Upper lobe of right lung (tissue), 1 donor: Measurements from ENCODE around the gene ALPK3. TPM values are rescaled to one million over a fixed set of nuclear protein-coding genes. Genes with fewer than 3 reads are reported as not detected.

Source experiments
- ATAC-seq: fragments of 200-7000 bp; cut with Tn5 transposase; one replicate; pipeline ENCODE4 v1.9.1; 2020; ENCODE audit warnings: mild to moderate bottlenecking, moderate library complexity
- DNase-seq: peaks from one replicate; pipeline ENCODE4 v3.0.0-alpha.2; 2020
- H3K27ac ChIP-seq: fragments of 200-600 bp; one replicate; pipeline ENCODE4 v1.8.0; 2022
- H3K27me3 ChIP-seq: fragments of 200-600 bp; one replicate; pipeline ENCODE4 v1.8.0; 2022; ENCODE audit warnings: mild to moderate bottlenecking
- H3K36me3 ChIP-seq: fragments of 200-600 bp; one replicate; pipeline ENCODE4 v1.8.0; 2022
- H3K4me1 ChIP-seq: fragments of 200-600 bp; one replicate; pipeline ENCODE4 v1.8.0; 2022
- H3K4me3 ChIP-seq: fragments of 200-600 bp; one replicate; pipeline ENCODE4 v1.8.0; 2022; ENCODE audit warnings: mild to moderate bottlenecking
- H3K9me3 ChIP-seq: fragments of 200-600 bp; one replicate; pipeline ENCODE4 v1.8.0; 2022
- intact Hi-C: fragments of 100-400 bp; cut with DNase I; formaldehyde crosslinking; loops from one replicate; pipeline ENCODE4 v1.11.0; 2022
- total RNA-seq: library from RNA; stranded (reverse); fragmentation: NEBNext Ultra II Directional; extraction: Animal tissue kit (Norgen Biotek cat#: 25700); gene quantifications from one replicate; pipeline ENCODE4 v1.2.1, GENCODE V29; 2021
- TF ChIP-seq, protein P1 (sequence below): fragments of 200-600 bp; IDR thresholded peaks from one replicate; pipeline ENCODE4 v1.8.0; 2022; ENCODE audit warnings: antibody characterized with exemption
- donor health status: DM: no; HTN: yes; CAD: no; lungs with severe emphysema.

ALPK3 gene
- total RNA-seq, 1 donor from 2014 or later, result 21.0 TPM

DNA sequence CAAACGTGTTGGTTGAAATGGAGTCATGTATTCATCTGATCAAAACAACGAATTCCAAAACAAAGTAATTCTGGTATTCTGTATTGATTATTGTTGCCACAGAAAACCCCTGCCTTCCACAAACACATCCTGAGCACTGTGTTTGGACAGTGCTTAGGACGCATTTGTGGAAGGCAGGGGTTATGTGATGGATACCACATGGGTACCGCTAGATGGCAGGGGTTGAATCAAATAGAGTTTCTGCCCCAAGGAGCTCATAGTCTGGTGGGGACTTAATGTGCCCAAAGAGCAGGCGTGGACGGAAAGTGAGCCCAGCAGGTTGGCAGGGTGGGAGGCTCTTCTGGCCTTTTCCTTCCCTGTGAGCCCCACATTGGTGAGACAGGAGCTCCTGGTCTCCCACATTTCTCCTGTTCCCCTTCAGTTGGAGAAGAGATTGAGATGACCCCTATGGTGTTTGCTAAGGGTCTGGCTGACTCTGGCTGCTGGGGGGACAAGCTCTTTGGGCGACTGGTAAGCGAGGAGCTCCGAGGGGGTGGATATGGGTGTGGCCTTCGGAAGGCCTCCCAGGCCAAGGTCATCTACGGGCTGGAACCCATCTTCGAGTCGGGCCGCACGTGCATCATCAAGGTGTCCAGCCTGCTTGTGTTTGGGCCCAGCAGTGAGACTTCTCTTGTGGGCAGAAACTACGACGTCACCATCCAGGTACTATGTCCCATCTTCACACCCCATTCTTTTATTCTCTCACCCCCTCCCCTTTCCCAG, 45.2 kb downstream of the ALPK3 start:
- Histone ChIP-seq H3K36me3 (no peaks in the 10 kb centered on the region), H3K27me3 (no peaks in the 10 kb centered on the region), H3K27ac (no peak overlapping the region), H3K4me3 (no peak overlapping the region), H3K9me3 (no peaks in the 10 kb centered on the region), H3K4me1 (no peaks in the 10 kb centered on the region)
- DNase-seq, result no peak
- no peak for ATAC-seq
- intact Hi-C loops, result loop anchor here (10.0 kb wide), 1 partner anchor 52 kb away; no protein-coding TSS in a partner anchor
- TF ChIP-seq, protein P1, sequence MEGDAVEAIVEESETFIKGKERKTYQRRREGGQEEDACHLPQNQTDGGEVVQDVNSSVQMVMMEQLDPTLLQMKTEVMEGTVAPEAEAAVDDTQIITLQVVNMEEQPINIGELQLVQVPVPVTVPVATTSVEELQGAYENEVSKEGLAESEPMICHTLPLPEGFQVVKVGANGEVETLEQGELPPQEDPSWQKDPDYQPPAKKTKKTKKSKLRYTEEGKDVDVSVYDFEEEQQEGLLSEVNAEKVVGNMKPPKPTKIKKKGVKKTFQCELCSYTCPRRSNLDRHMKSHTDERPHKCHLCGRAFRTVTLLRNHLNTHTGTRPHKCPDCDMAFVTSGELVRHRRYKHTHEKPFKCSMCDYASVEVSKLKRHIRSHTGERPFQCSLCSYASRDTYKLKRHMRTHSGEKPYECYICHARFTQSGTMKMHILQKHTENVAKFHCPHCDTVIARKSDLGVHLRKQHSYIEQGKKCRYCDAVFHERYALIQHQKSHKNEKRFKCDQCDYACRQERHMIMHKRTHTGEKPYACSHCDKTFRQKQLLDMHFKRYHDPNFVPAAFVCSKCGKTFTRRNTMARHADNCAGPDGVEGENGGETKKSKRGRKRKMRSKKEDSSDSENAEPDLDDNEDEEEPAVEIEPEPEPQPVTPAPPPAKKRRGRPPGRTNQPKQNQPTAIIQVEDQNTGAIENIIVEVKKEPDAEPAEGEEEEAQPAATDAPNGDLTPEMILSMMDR, result no peak

DNA sequence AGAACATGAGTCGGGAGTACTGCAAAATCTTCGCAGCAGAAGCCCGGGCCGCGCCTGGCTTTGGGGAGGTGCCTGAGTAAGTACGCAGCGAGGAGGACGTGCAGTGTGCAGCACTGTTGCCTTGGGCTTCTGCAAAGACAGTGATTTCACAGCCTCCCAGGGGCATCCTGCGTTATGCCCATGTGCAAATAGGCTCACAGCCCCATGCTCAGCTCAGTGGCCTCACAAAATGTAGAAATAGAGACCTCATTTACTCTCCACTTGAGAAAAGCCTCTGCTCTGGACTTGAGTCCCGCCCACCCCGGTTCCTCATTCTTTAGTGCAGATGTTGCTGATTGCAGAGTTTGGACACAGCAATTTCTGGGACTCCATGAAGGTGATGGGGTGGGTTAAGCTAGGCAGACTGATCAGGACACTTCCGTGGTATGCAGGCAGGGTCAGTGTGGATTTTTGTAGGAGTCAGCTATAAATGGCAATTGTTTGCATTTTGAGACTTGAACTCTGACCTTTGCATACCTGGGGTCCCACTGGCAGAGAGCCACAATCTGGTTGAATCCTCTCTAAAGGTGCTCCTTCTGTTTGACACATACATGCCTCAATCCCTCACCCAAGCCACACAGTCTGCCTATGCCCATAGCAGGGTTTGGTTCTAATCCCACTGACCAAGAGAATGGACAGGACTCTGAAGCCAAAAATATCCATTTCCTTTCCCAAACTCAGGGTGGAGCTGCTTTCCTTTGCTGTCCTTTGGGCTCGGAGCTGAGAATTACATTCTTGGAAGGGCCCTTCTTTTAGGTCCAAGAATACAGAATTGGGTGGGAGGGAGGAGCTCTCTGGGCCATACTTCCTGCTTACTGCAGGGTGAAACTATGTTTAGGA, 46.6 kb downstream of the ALPK3 start:
- no peaks in the 10 kb centered on the region for H3K36me3 ChIP-seq
- H3K4me1 ChIP-seq, result no peaks in the 10 kb centered on the region
- no peak for ATAC-seq
- no peak overlapping the region for H3K4me3 ChIP-seq
- no peak for DNase-seq
- no peaks in the 10 kb centered on the region for H3K27me3 ChIP-seq
- no peak overlapping the region for H3K27ac ChIP-seq
- H3K9me3 ChIP-seq, result no peaks in the 10 kb centered on the region
- intact Hi-C loops, result loop anchor here (10.0 kb wide), 1 partner anchor 51 kb away; no protein-coding TSS in a partner anchor
- TF ChIP-seq, protein P1, result peak; percentile 7

DNA sequence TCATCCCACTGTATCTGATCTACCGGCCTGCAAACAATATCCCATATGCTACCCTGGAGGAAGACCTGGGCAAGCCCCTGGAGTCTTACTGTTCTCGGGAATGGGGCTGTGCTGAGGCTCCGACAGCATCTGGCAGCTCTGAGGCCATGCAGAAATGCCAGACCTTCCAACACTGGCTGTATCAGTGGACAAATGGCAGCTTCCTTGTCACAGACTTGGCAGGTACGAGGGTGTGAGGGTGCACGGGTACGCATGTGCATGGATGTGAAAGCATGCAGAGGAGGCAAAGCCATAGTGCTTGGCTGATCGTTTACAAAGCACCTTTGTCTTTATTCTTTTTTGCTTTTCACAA, 47.3 kb downstream of the ALPK3 start:
- Histone ChIP-seq H3K27ac (no peak overlapping the region), H3K4me1 (no peaks in the 10 kb centered on the region), H3K36me3 (no peaks in the 10 kb centered on the region), H3K9me3 (no peaks in the 10 kb centered on the region), H3K4me3 (no peak overlapping the region), H3K27me3 (no peaks in the 10 kb centered on the region)
- ATAC-seq (no peak), DNase-seq (no peak)
- TF ChIP-seq, protein P1, result no peak
- intact Hi-C loops, result loop anchor here (10.0 kb wide), 1 partner anchor 50 kb away; no protein-coding TSS in a partner anchor

DNA sequence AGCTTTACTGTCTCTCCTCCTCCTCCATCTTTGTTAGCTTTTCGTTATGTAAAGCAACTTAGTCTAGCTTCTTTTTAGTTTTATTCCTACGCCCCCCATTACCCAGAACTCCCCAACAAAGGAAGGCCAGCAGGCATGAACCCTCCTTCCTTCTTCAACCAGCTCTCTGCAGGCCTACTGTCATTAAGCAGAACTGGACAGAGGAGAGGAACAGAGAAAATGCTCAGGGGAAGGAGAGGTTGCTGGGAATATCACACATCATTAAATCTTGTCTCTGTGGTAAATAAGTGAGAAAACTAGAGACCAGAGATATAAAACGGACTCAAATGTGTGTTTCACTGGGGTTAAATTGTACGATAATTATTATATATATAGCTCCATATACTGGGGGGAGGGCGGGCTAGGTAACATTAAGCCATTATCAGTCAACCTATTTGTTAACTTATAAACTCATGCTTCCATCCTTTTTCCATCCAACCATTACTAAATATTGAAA, 48.0 kb downstream of the ALPK3 start:
- Histone ChIP-seq H3K27me3 (no peaks in the 10 kb centered on the region), H3K36me3 (no peaks in the 10 kb centered on the region), H3K9me3 (no peaks in the 10 kb centered on the region), H3K27ac (no peak overlapping the region), H3K4me3 (no peak overlapping the region), H3K4me1 (no peaks in the 10 kb centered on the region)
- ATAC-seq (no peak), DNase-seq (no peak)
- intact Hi-C loops, result loop anchor here (10.0 kb wide), 1 partner anchor 50 kb away; no protein-coding TSS in a partner anchor
- TF ChIP-seq, protein P1, result no peak

DNA sequence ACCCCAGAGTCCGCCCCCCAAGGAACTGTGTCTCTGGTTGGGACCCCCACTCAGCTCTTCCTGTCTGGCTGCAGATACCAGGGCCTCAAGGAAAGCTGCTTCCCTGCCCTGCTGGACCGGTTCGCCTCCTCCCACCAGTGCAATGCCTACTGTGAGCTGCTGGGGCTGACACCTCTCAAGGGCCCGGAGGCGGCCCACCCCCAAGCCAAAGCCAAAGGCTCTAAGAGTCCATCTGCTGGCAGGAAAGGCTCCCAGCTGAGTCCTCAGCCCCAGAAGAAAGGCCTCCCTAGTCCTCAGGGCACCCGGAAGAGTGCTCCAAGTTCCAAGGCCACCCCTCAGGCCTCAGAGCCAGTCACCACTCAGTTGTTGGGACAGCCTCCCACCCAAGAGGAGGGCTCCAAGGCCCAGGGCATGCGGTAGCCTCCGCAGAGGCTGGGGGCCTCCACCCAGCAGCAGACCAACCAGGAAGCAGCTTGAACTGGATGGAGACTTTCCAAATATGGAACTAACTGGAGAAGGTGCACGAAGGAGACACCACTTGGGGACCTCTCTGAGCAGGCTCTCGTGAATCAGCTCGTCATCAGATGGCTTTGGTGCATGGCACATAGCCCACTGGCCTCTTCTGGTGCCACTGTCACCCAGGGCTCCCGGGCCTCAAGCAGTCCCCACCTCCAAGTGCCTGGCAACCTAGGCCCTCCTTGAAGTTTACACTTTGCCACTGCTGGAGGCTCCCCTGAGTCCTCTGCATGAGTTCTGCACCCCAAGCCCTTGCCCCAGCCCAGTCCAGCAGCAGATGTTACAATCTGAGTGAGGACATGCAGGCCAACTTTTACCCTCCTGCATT, 51.1 kb downstream of the ALPK3 start:
- Histone ChIP-seq H3K4me3 (no peak overlapping the region), H3K27me3 (no peaks in the 10 kb centered on the region), H3K9me3 (no peaks in the 10 kb centered on the region), H3K36me3 (no peaks in the 10 kb centered on the region), H3K4me1 (no peaks in the 10 kb centered on the region), H3K27ac (no peak overlapping the region)
- intact Hi-C loops, result loop anchor here (10.0 kb wide), 1 partner anchor 47 kb away; no protein-coding TSS in a partner anchor
- no peak for DNase-seq
- TF ChIP-seq, protein P1, result no peak
- ATAC-seq, result no peak
